Fibroblast of lung (primary cell): ENCODE measurements around the gene MAST2.

Experiments used
- EZH2 ChIP-seq: IDR thresholded peaks from 2 replicates; pipeline ENCODE4 v1.5.1; 2012; ENCODE audit warnings: low read length, control low read depth, mild to moderate bottlenecking; ENCODE audit errors: missing control alignments
- TF ChIP-seq, protein P1 (sequence below), 2 donors: IDR thresholded peaks in 1 of 2; conservative IDR thresholded peaks in 1 of 2; 1 replicate in 1 of 2; 2 replicates in 1 of 2; pipeline ENCODE4 v1.5.1; 2011 to 2012; ENCODE audit warnings: low read length in 2 of 2, control low read depth in 1 of 2, inconsistent platforms in 1 of 2, low read depth in 1 of 2, mild to moderate bottlenecking in 1 of 2

DNA sequence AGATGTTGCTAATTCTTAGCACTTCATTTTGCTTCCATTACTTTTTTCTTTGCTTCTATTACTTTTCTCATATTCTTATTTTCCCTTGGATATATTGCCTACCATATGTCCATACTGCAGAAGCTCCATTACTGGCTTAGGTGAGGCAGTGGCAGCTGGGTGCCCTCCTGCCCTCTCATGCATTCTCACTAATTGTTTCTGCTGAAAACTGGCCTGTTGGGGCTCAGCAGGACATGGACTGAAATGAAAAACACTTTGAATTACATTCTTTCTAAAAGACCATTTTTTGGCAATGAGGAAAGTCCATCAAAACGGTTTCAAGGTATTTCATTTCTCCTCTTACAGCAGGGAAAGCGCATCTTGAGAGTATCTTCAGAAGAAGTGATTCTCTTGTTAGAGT lies 122.9 kb downstream of the MAST2 start:
- TF ChIP-seq EZH2: no peak
- TF ChIP-seq, protein P1, sequence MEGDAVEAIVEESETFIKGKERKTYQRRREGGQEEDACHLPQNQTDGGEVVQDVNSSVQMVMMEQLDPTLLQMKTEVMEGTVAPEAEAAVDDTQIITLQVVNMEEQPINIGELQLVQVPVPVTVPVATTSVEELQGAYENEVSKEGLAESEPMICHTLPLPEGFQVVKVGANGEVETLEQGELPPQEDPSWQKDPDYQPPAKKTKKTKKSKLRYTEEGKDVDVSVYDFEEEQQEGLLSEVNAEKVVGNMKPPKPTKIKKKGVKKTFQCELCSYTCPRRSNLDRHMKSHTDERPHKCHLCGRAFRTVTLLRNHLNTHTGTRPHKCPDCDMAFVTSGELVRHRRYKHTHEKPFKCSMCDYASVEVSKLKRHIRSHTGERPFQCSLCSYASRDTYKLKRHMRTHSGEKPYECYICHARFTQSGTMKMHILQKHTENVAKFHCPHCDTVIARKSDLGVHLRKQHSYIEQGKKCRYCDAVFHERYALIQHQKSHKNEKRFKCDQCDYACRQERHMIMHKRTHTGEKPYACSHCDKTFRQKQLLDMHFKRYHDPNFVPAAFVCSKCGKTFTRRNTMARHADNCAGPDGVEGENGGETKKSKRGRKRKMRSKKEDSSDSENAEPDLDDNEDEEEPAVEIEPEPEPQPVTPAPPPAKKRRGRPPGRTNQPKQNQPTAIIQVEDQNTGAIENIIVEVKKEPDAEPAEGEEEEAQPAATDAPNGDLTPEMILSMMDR (conservative IDR thresholded peaks at IDR 0.05 in 1 of 2, IDR thresholded peaks at IDR 0.05 in 1 of 2; ENCODE audit: low read depth in 1 of 2, low read length in 2 of 2): no peak
